Ovary (tissue), 3 donors: ENCODE results near the gene CHAC2.

ENCODE experiments used
- POLR2A ChIP-seq: fragments of 450-650 bp; IDR thresholded peaks from one replicate; pipeline ENCODE4 v1.6.1; 2017; ENCODE audit warnings: antibody characterized with exemption, mild to moderate bottlenecking, moderate library complexity
- TF ChIP-seq, protein P1 (sequence below), 3 donors: fragments of 450-650 bp in 2 of 3; fragments of 200-600 bp in 1 of 3; IDR thresholded peaks; one replicate each; pipeline versions ENCODE4 v1.5.1 to v1.8.0; 2016 to 2022; ENCODE audit warnings: antibody characterized with exemption in 3 of 3, mild to moderate bottlenecking in 1 of 3
- donor health status: DM: no; HTN: no; CAD: no.

DNA sequence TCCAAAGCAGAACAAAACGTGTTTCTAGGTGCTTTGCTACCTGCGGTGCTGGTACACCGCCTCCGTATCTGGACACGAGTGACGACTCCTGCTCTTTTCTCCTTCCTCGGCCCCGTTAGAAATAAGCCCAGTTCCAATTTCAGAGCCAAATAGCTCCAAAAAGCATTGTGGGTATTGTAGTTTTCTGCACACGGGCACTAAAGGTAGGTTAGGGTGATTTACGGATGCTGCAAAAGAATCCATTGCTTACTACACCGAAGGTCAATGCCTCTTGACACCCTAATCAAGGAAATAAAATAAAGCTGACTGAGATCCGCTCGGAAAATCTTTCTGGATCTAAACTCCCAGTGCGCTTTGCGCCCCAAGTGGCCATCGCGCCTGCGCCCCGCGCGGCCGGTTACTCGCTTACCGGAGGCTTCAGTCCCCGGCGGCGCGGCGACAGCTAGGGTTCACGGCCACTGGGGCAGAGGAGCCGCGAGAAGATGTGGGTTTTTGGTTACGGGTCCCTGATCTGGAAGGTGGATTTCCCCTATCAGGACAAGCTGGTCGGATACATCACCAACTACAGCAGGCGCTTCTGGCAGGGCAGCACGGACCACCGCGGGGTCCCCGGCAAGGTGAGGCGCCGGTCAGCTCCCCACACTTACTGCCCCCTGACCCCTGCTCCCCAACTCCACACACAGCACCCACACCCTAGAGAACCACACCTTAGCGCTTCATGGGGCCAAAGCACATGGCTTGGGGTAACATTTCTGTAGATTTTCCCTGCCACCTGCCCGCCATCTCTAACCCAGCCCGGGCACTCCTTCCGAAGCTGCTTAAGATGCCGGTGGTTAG lies at the start of gene CHAC2:
- TF ChIP-seq, protein P1, sequence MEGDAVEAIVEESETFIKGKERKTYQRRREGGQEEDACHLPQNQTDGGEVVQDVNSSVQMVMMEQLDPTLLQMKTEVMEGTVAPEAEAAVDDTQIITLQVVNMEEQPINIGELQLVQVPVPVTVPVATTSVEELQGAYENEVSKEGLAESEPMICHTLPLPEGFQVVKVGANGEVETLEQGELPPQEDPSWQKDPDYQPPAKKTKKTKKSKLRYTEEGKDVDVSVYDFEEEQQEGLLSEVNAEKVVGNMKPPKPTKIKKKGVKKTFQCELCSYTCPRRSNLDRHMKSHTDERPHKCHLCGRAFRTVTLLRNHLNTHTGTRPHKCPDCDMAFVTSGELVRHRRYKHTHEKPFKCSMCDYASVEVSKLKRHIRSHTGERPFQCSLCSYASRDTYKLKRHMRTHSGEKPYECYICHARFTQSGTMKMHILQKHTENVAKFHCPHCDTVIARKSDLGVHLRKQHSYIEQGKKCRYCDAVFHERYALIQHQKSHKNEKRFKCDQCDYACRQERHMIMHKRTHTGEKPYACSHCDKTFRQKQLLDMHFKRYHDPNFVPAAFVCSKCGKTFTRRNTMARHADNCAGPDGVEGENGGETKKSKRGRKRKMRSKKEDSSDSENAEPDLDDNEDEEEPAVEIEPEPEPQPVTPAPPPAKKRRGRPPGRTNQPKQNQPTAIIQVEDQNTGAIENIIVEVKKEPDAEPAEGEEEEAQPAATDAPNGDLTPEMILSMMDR (IDR thresholded peaks at IDR 0.05), result peak; percentile 41 to 56 (median 49)
- TF ChIP-seq POLR2A, result no peak
